Measurements from ENCODE around the gene DNAJB13.
"Not testable (repeated sequence)": the region's sequence is repeated elsewhere in the genome, so short reads cannot be mapped to it uniquely, and the experiment has no call there.

The DNAJB13 gene

DNA sequence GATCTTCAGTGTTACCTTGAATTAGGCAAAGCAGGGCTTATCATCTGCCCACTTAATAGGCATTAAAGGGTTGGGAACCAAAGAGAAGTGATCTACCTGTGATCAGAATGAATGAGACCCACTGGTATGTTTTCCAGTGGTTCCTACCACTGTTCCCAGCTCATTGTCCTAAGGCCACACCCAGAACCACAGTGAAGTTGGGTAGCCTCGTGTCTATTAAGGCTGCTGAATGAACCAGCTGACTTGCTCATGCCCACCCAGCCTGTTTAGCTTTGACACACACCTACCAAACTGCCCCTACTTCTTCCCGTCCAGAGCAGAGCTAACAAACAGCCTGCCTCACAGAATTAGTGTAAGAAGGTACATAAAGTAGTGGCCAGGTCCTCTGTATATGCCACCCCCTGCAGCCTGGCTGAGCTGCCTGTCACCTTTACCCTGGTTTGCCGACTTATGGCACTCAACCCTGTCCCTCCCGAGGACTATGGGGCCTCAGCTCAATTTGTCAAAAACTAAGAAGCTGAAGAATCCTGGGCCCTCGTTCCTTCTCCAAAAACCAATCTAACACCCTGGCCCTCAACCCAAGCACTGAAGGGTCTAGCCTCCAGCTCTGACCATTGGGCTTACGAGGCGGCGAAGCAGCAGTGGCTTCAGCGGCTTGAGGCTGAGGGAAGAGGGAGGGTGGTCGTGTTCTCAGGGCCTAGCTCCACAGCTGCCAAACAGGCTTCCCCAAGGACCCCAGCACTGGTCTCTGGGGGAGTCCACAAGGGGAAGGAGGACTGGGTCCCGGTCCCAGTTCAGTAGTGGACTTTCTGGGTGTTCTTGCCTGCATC, 22.0 kb downstream of the DNAJB13 start:
- no peak for DNase-seq
- in situ Hi-C loops (cut with HindIII; ENCODE audit: low pct_ligation_motif_present, low pct_unique_long_range_greater_than_20kb, low sequenced_read_pairs), result no loop called here

DNA sequence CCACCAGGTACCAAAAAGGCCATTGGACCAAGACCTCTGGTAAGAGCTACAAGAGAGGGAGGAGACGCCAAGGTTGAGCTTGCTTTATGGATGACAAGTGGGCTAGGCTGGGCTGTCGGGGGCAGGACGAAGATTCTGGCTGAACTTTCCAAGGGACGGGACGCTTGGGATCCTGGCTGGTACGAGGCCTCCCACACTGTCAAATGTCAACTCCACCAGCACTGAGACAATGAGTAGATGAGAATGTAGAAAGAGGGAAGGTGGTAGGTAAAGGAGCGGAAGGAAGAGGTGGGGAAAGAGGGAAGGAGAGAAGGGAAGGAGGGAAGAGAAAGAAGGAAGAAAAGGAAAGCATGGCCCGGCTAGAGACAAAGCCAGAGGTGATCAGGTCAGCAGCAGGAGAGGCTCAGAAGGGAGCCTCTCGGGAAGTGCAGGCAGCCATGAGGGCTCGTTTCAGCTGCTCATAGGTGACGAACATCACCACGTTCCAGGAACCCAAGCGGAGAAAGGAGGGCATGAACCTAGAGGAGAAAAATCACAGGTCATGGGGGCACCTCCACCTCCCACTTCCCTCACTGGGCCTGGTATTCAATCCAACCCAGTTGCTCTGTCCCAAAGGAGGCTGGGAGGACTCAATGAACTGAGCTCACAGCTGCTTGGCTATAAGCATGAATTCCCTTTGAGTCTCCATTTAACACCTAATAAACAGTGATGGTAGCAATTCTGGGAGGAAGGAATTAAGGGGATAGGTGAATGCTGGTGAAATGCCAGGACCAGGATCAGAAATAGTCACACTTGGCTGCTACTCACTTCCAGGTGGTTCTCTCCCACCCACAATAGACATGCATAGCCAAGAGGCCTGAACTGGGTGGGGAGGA, 24.0 kb downstream of the DNAJB13 start:
- in situ Hi-C loops (cut with HindIII; ENCODE audit: low pct_ligation_motif_present, low pct_unique_long_range_greater_than_20kb, low sequenced_read_pairs), result no loop called here
- no peak for DNase-seq

DNA sequence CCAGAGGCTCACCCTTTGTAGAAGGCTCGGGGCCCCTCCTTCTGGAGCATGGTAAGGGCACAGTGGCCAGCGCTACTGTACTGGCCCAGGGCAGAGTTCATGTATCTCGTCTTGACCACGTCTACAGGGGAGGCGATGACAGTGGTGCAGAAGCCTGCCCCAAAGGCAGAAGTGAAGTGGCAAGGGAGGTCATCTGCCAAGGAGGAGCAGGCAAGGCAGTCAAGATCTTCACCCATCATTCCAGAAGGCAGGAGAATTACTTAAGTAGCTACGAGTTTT, 24.6 kb downstream of the DNAJB13 start:
- in situ Hi-C loops (cut with HindIII; ENCODE audit: low pct_ligation_motif_present, low pct_unique_long_range_greater_than_20kb, low sequenced_read_pairs), result no loop called here
- no peak for DNase-seq

DNA sequence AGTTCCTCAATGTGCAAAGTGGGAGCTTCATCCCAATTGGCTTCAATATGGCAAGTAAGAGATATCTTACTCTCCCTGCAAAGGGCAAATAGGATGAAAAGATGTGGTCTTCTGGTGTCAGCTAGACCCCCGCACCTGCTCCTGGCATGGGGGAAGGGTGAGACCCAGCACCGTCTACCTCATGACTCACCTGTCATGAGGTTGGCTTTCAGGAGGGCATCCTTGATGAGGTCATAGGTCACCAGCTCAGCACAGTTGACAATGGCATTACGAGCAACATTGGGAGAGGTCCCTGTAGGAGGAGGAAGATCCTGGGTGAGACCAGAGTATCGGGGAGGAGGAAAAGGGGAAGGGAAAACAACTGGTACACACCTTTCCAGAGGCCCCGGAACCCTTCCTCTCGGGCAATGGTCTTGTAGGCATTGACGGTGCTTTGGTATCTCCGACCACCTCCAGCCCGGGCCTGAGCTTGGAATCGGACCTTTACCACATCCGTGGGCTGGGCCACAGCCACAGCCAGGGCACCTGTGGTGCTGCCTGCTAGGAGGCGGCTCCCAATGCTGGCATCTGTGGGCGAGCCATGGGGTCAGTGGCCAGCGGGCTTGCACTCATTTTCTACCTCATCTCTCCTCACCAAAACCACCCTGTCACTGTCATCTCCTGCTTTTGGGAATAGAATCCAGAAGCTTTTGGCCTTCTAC, 25.8 kb downstream of the DNAJB13 start:
- in situ Hi-C loops (cut with HindIII; ENCODE audit: low pct_ligation_motif_present, low pct_unique_long_range_greater_than_20kb, low sequenced_read_pairs), result no loop called here
- DNase-seq, result no peak

DNA sequence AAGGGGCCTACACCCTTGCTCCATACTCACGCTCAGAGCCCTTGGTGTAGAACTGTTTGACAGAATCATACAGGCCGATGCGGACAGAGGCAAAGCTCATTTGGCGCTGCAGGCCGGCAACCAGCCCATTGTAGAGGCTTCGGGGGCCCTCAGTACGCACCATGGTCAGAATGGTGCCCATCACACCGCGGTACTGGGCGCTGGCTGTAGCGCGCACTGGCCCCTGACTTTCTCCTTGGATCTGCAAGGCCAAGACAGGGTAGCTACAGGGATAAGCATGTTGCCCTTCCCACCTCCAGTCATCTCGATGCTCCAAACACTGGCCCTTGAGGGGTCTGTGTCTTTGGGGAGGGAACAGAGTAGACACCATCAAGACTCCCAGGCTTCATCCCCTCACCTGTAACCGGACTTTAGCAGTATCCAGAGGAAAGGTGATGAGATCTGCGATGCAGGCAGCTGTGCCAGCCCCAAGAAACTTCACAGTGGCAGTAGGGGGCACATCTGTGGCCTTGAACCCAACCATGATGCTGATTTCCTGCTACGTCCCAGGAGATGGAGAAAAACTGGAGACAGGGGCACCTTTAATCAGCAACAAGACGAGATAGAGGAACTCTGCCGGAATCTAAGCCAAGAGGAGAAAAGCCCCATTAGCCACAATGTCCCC, 27.2 kb downstream of the DNAJB13 start:
- no peak for DNase-seq
- in situ Hi-C loops (cut with HindIII; ENCODE audit: low pct_ligation_motif_present, low pct_unique_long_range_greater_than_20kb, low sequenced_read_pairs), result no loop called here

DNA sequence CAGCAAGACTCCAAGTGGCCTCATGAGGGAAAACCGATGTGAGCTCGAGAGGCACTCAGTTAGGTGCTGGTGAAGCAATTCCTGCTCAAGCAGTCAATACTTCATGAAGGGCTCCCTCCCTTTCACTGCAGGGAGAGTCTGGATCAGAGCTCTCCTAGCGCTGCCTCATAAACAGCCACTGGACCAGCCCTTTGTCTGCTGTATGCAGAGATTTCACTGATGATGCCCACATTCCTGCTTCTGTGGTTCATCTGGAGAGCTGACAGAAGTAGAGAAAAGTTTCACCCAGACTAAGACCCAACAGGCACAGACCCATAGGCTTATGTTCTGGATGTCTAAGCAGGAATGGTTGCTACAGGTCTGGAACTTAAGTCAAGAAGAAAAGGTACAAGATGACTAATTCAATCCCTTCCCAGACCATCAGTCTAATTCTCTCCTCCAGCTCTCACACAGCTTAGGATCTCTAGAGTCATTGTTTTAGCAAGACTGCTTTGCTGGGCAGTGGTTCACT, 27.8 kb downstream of the DNAJB13 start:
- in situ Hi-C loops (cut with HindIII; ENCODE audit: low pct_ligation_motif_present, low pct_unique_long_range_greater_than_20kb, low sequenced_read_pairs), result no loop called here
- DNase-seq, result no peak

DNA sequence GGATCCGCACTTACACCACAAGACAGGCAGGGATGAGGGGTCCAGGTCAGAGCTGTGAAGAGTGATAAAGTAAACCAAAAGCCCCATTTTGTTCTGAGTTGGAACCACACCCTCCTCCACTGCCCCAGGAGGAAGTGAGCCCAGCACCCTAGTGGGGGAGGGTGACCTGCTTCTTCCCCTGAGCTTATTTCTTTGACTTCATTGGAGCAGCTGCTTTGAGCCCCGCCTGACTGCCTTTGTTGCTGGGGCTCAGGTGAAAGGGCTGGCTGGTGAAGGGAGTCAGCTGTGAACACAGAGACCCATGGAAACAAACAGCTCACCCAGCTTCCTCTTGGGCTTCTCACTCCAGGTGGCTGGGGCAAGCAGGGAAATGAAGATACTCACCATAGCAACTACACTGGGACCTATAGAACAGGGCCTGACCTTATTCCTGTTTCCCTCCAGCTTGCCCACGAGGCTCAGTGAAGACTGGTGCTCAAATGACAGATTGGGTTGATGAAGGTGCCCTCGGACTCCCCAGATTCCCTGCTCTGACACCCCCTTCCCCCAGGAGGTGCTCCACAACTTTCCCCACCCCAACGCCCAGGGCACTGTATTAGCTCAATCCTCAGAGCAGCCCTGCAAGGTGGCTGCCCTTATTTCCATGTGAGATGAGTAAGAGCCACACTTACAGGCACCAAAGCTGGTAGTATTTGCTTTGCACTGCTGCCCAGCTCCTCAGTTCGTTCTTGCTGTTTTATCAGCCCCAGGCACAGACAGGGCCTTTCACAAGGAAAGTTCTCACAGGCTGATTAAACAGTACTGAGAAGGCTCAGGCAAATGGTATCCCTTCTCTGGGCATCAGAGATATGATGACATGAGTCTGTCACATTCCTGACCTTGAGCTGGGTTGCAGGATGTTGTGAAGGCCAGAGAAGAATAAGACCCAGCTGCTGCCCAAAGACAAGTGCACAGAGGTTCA, 29.5 kb downstream of the DNAJB13 start:
- in situ Hi-C loops (cut with HindIII; ENCODE audit: low pct_ligation_motif_present, low pct_unique_long_range_greater_than_20kb, low sequenced_read_pairs), result no loop called here
- no peak for DNase-seq

DNA sequence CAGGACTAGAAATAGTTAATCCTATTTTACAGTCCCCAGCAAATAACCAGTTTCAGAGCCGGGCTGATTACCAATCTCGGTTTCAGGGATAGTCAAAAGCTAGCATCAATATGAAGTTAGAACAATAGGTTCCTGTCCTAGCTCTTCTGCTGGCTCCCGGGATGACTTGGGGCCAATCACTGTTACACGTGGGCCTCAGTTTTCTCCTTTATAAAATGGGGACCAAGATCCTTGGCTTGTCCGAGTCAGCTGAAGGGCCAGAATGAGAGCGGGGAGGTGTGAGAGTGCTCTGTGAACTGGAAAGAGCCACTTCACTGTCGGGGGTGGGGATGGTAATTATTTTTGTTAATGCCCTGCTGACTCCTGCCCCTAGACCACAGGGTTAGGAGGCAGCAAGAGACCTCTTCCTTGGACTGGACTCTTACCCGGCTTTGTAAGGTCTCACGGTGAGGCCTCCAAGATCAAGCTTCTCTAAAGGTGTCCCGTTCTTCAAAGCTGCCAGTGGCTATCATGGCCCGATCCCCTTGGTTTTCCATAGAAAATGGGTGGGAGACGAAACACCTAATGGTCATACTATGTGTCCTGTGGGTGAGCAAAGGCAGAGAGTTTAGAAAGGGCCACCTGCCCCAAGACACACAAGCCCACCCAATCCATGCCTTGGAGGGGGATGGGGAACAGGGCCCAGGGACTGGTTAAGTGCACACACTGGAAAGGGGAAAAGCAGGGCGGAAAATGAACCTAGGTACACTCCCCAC, 30.4 kb downstream of the DNAJB13 start:
- no peak for DNase-seq
- in situ Hi-C loops (cut with HindIII; ENCODE audit: low pct_ligation_motif_present, low pct_unique_long_range_greater_than_20kb, low sequenced_read_pairs), result no loop called here

DNA sequence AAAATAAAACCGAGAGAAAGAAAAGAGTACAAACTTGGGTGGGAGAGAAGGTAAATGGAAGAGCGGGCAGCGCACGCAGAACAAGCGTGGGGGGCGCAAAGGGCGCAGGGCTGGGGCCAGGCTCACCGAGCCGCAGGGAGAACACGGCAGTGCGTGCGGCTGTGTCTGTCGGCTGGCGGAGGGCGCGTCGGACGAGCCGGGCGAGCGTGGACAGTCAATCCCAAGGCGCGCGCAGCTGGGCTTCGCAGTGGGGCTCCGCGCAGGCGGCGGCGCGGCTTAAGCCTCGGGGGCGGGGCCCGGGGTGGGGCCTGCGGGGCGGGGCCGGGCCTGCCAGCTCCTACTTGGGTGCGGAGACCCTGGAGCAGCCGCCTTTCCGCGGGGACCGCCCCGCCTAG, 31.8 kb downstream of the DNAJB13 start, which contains the start of gene UCP2:
UCP2 (minus strand) TSS at position 249 of the 395 bp plus-strand sequence. CDS start 4,465 bp downstream, outside the sequence.
- peak; percentile 68 for DNase-seq
- in situ Hi-C loops (cut with HindIII; ENCODE audit: low pct_ligation_motif_present, low pct_unique_long_range_greater_than_20kb, low sequenced_read_pairs), result no loop called here

DNA sequence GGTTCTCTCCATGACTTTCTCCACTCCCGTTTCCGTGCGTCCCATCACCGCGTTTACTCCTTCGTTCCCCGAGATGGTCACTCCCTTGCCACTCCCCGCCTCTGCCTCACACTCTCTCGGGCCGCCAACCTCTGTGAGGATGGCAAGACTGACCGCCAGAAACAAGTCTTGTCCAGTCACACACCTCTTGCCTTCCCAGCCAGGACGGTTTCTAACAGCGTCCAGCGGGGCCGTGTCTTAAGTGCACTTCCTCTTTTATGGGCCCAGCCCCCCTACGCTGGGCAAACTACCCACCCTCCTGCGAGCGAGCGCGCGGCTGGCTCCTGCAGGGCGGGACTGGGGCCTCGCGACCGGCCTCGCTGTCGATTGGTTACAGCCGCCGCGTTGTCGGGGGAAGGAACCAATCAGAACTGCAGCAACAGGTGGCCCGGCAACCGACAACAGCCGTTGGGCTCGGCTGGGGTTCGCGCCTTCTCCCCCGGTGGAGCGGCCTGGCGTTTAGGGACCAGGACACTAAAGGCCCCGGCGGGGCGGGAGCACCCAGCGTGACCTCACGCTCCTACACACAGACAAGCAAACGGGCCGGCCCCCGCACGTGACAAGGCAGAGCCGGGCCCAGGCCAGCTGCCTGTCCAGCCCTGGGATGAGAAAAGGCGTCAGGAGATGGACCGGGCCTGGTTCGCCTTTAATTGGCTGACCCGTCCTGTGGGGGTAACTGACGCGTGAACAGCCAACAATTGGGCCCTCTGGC, 32.3 kb downstream of the DNAJB13 start:
- DNase-seq, result peak; percentile 87

DNA sequence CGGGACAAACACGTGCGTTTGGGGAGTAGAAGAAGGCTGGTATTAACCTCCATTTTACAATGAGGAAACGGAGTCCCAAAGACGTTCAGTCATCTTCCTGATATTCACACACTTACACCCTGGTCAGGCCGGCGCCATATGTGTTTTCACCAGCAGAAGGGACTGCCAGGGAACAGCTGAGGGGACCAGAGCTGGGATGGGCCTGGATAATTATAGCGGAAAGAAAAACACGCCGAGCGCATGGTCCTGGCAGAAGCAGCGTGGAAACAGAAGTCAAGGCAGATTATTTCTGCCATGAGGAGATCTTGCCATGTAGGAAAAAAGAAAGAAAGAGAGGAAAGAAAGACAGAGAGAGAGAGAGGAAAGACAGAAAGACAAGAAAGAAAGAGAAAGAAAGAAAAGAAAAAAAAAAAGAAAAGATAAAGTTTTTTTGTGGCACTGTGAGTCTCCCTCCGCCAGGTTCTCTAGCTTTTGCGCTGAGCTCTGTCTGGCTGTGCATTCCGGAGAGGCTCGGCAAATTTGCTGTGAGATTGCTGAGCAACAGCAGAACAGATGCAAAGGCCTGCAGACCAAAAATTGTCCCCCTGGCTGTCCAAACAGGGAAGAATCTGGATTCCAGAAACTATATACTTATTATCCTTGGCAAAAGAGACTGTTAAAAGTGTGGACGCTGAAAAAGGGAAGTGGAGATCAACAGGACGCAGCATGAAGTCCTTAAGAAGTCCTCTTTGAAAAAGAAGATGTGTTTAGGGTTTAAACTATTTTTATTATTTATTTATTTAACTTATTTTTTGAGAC, 33.1 kb downstream of the DNAJB13 start:
- in situ Hi-C loops (cut with HindIII; ENCODE audit: low pct_ligation_motif_present, low pct_unique_long_range_greater_than_20kb, low sequenced_read_pairs), result no loop called here
- no peak for DNase-seq

More for the DNA sequence above, 32.3 kb downstream of the DNAJB13 start:
- in situ Hi-C loops (cut with HindIII; ENCODE audit: low pct_ligation_motif_present, low pct_unique_long_range_greater_than_20kb, low sequenced_read_pairs), result no loop called here

DNA sequence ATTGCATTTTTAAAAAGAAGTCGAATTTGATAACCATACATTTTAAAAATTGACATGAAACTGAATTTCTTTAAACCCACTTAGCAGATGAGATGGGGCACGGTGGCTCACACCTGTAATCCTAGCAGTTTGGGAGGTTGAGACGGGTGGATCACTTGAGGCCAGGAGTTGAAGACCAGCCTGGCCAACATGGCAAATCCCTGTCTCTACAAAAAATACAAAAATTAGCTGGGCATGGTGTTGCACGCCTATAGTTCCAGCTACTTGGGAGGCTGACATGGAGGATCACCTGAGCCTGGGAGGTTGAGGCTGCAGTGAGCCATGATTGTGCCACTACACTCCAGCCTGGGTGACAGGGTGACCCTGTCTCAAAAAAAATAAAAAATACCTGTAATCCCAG, 34.8 kb downstream of the DNAJB13 start:
- DNase-seq; in situ Hi-C loops (cut with HindIII; ENCODE audit: low pct_ligation_motif_present, low pct_unique_long_range_greater_than_20kb, low sequenced_read_pairs): not testable (repeated sequence)

DNA sequence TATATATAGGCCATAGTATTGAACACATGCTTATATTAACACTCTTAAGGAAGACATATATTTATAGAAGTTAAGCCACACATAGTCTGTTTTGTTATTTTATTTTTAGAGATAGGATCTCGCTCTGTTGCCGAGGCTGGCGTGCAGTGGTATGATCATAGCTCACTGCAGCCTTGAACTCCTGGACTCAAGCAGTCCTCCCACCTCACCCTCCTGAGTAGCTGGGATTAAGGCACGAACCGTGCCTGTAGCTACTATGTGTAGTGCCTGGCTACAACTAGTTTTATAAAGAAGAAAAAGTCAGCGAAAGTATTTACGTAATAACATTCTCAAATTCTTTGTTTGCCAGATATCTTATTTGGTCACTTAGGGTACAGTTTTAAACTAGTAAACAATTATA, 37.4 kb downstream of the DNAJB13 start:
- DNase-seq, result no peak
- in situ Hi-C loops (cut with HindIII; ENCODE audit: low pct_ligation_motif_present, low pct_unique_long_range_greater_than_20kb, low sequenced_read_pairs), result no loop called here

DNA sequence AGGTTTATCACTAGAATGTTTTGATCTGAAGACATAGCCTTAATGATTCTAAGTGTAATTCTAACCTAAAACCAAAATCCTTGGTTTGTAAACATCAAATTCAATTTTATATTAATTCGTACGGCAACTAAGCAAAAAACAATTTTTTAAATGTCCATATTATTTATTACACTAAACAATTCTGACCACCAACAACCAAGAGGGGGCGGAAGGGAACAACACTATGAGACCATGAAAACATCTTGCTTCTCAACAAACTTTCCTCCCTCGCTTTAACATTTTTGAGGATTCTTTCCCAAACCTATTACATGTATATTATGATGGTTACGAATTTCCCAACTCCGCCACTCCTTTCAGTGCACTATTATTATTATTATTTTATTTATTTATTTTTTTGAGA, 38.3 kb downstream of the DNAJB13 start:
- in situ Hi-C loops (cut with HindIII; ENCODE audit: low pct_ligation_motif_present, low pct_unique_long_range_greater_than_20kb, low sequenced_read_pairs), result no loop called here
- no peak for DNase-seq

DNA sequence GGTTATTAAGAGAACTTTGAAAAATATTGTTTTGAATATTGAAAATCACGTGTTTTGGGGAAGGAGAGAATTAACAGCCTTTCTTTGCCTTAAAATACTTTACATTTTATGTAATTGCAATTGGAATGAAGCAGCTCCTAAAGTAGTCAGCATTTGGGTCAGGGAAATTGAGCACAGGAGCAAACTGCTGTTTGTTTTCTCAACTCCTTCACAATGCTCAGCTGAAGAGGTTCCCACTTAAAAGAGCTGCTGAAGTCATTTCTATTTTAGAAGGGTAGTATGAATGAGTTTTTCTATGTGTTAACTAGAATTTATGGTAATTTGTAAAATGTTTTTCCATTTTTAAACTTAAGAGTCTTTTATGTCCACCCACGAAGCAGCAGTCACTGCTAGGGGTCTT, 39.9 kb downstream of the DNAJB13 start:
- DNase-seq, result no peak
- in situ Hi-C loops (cut with HindIII; ENCODE audit: low pct_ligation_motif_present, low pct_unique_long_range_greater_than_20kb, low sequenced_read_pairs), result no loop called here

Measured in ACHN (cell line).